PC-9 (cell line): Measurements from ENCODE around the gene AGBL3.

Source experiments
- CTCF ChIP-seq: fragments of 200-600 bp; sonication (generic); conservative IDR thresholded peaks from 2 replicates; pipeline ENCODE4 v1.6.1; 2017; ENCODE audit warnings: mixed run types, antibody characterized with exemption, mild to moderate bottlenecking, moderate library complexity
- EZH2 ChIP-seq: fragments of 200-600 bp; sonication (generic); IDR thresholded peaks from 2 replicates; pipeline ENCODE4 v1.8.0; 2017; ENCODE audit warnings: antibody characterized with exemption, low read depth

- TF ChIP-seq EZH2 (no peak), CTCF (no peak)
These were observed 29.3 kb upstream of the AGBL3 start for GRCh38 chr7:134957005-134957404.
